ENCODE data around the gene POFUT2.

- TF ChIP-seq SMC3 (IDR thresholded peaks at IDR 0.05) (no peak), CTCF (IDR thresholded peaks at IDR 0.05) (no peak), E2F6 (IDR thresholded peaks at IDR 0.05; ENCODE audit: borderline replicate concordance, low read depth) (no peak), RNF2 (IDR thresholded peaks at IDR 0.05; ENCODE audit: borderline replicate concordance, low read depth) (no peak), REST (IDR thresholded peaks at IDR 0.05) (no peak), ZC3H11A (IDR thresholded peaks at IDR 0.05) (no peak), EP300 (IDR thresholded peaks at IDR 0.05) (no peak)
Observed at GRCh38 chr21:45264146-45264911, 23.4 kb downstream of the POFUT2 start.
